H1 (cell line): ENCODE measurements around the gene GKN2. TPM values are rescaled to one million over a fixed set of nuclear protein-coding genes. Genes with fewer than 3 reads are reported as not detected.

ENCODE experiments used
- HDAC6 ChIP-seq: IDR thresholded peaks from one replicate; pipeline ENCODE4 v1.7.1; 2012; ENCODE audit warnings: low read depth, mild to moderate bottlenecking, inconsistent platforms, low read length, moderate library complexity
- RFX5 ChIP-seq: IDR thresholded peaks from 2 replicates; pipeline ENCODE4 v1.6.1; 2011; ENCODE audit warnings: low read depth, low read length, improper control_type of control experiment, borderline replicate concordance
- TEAD4 ChIP-seq: IDR thresholded peaks from 2 replicates; pipeline ENCODE4 v1.6.1; 2012; ENCODE audit warnings: low read depth, low read length, inconsistent platforms, mixed read lengths
- USF2 ChIP-seq: IDR thresholded peaks from 2 replicates; pipeline ENCODE4 v1.6.1; 2011; ENCODE audit warnings: low read length, improper control_type of control experiment
- polyA plus RNA-seq, 7 experiments: library from polyadenylated mRNA; depleted of rRNA in 3 of 7; stranded (reverse) in 5 of 7; unstranded in 2 of 7; fragments of >200 nt in 5 of 7; fragments of 200-250 nt in 2 of 7; gene quantifications; 1 replicate in 5 of 7; 2 replicates in 1 of 7; 4 replicates in 1 of 7; pipeline versions ENCODE4 v1.2.1 to v1.2.3, GENCODE V29; 2011 to 2013; ENCODE audit warnings: missing spikeins in 2 of 7, mixed read lengths in 2 of 7
- total RNA-seq: library from RNA; stranded (reverse); fragmentation: NEBNext Ultra II Directional; extraction: Animal tissue kit (Norgen Biotek cat#: 25700); gene quantifications from 2 replicates; pipeline ENCODE4 v1.2.1, GENCODE V29; 2021

The GKN2 gene
- total and polyA plus RNA-seq, 2 of the 8 experiments (the other 6 are each of a cell fraction or from before 2014, with no cell fraction given), result not detected

- TF ChIP-seq TEAD4, result no peak
- no peak for TF ChIP-seq HDAC6
- TF ChIP-seq RFX5, result no peak
- TF ChIP-seq USF2, result no peak
Observed at GRCh38 chr2:68921646-68922045, 31.0 kb downstream of the GKN2 start (continued).
